HepG2 (cell line): ENCODE data around the gene PIGO. TPM values are rescaled to one million over a fixed set of nuclear protein-coding genes. Genes with fewer than 3 reads are reported as not detected.

ENCODE experiments used
- BRCA1 ChIP-seq: sonication (generic); formaldehyde crosslinking; IDR thresholded peaks from 2 replicates; pipeline ENCODE4 v1.4.0; 2020; ENCODE audit warnings: missing genetic modification reagents
- CC2D1A ChIP-seq: sonication (generic); formaldehyde crosslinking; IDR thresholded peaks from 2 replicates; pipeline ENCODE4 v1.8.1; 2023; ENCODE audit warnings: mild to moderate bottlenecking, missing genetic modification reagents
- DZIP1 ChIP-seq: sonication (generic); formaldehyde crosslinking; IDR thresholded peaks from 2 replicates; pipeline ENCODE4 v1.5.0; 2020; ENCODE audit warnings: mild to moderate bottlenecking, missing genetic modification reagents
- ETS1 ChIP-seq: sonication (generic); formaldehyde crosslinking; IDR thresholded peaks from 2 replicates; pipeline ENCODE4 v1.4.0; 2020; ENCODE audit warnings: missing genetic modification reagents
- HCFC1 ChIP-seq: fragments of 150-350 bp; IDR thresholded peaks from 2 replicates; pipeline ENCODE4 v1.6.1; 2014; ENCODE audit warnings: low read depth, low read length
- HDAC6 ChIP-seq: fragments of 200-600 bp; sonication (generic); IDR thresholded peaks from 2 replicates; pipeline ENCODE4 v1.7.0; 2017; ENCODE audit warnings: mild to moderate bottlenecking, antibody characterized with exemption, low read length, low read depth
- LRRFIP1 ChIP-seq: sonication (generic); formaldehyde crosslinking; conservative IDR thresholded peaks from 2 replicates; pipeline ENCODE4 v1.4.0; 2020; ENCODE audit warnings: missing genetic modification reagents
- MED13 ChIP-seq: sonication (generic); formaldehyde crosslinking; IDR thresholded peaks from 2 replicates; pipeline ENCODE4 v1.5.0; 2020; ENCODE audit warnings: missing genetic modification reagents
- MTERF4 ChIP-seq: sonication (generic); formaldehyde crosslinking; IDR thresholded peaks from 2 replicates; pipeline ENCODE4 v1.8.0; 2023; ENCODE audit warnings: mild to moderate bottlenecking, missing genetic modification reagents
- NFATC3 ChIP-seq: sonication (generic); formaldehyde crosslinking; IDR thresholded peaks from 2 replicates; pipeline ENCODE4 v1.5.1; 2020; ENCODE audit warnings: mild to moderate bottlenecking, missing genetic modification reagents
- NKX3-1 ChIP-seq: sonication (generic); formaldehyde crosslinking; IDR thresholded peaks from 2 replicates; pipeline ENCODE4 v1.5.0; 2020; ENCODE audit warnings: missing genetic modification reagents
- NRL ChIP-seq: sonication (generic); formaldehyde crosslinking; IDR thresholded peaks from 2 replicates; pipeline ENCODE4 v1.5.0; 2020; ENCODE audit warnings: missing genetic modification reagents, mild to moderate bottlenecking, moderate library complexity, borderline replicate concordance
- PRMT3 ChIP-seq: sonication (generic); formaldehyde crosslinking; IDR thresholded peaks from 2 replicates; pipeline ENCODE4 v1.8.1; 2022; ENCODE audit warnings: low read depth, mild to moderate bottlenecking, moderate library complexity, missing genetic modification reagents, borderline replicate concordance
- SMAD9 ChIP-seq: sonication (generic); formaldehyde crosslinking; IDR thresholded peaks from 2 replicates; pipeline ENCODE4 v1.5.1; 2020; ENCODE audit warnings: mild to moderate bottlenecking, missing genetic modification reagents
- TBX2 ChIP-seq: sonication (generic); formaldehyde crosslinking; IDR thresholded peaks from 2 replicates; pipeline ENCODE4 v1.5.0; 2020; ENCODE audit warnings: missing genetic modification reagents, mild to moderate bottlenecking, borderline replicate concordance
- ZNF256 ChIP-seq: sonication (generic); formaldehyde crosslinking; conservative IDR thresholded peaks from 2 replicates; pipeline ENCODE4 v1.4.0; 2020; ENCODE audit warnings: missing genetic modification reagents
- ZNF564 ChIP-seq: sonication (generic); formaldehyde crosslinking; IDR thresholded peaks from 2 replicates; pipeline ENCODE4 v1.8.1; 2023; ENCODE audit warnings: mild to moderate bottlenecking, missing genetic modification reagents
- ZNF567 ChIP-seq: sonication (generic); formaldehyde crosslinking; IDR thresholded peaks from 2 replicates; pipeline ENCODE4 v1.8.1; 2023; ENCODE audit warnings: mild to moderate bottlenecking, missing genetic modification reagents, borderline replicate concordance
- ZNF740 ChIP-seq: sonication (generic); formaldehyde crosslinking; IDR thresholded peaks from 2 replicates; pipeline ENCODE4 v1.4.0; 2020; ENCODE audit warnings: missing genetic modification reagents
- ZNF891 ChIP-seq: sonication (generic); formaldehyde crosslinking; IDR thresholded peaks from 2 replicates; pipeline ENCODE4 v1.5.0; 2020; ENCODE audit warnings: mild to moderate bottlenecking, missing genetic modification reagents
- ZSCAN12 ChIP-seq: sonication (generic); formaldehyde crosslinking; IDR thresholded peaks from 2 replicates; pipeline ENCODE4 v1.9.0; 2021; ENCODE audit warnings: mild to moderate bottlenecking, missing genetic modification reagents
- polyA plus RNA-seq, 8 experiments: library from polyadenylated mRNA; depleted of rRNA in 3 of 8; stranded (reverse) in 7 of 8; unstranded in 1 of 8; fragments of >200 nt; fragmentation: Illumina TruSeq in 4 of 8; extraction: Trizol in 4 of 8; gene quantifications; 2 replicates each; pipeline versions ENCODE4 v1.2.1 to v1.2.3, GENCODE V29; 2011 to 2016; ENCODE audit warnings: low read depth in 4 of 8, missing spikeins in 1 of 8, mixed read lengths in 1 of 8; ENCODE audit not compliant: insufficient read depth in 1 of 8
- total RNA-seq, 5 experiments: library from RNA; depleted of rRNA; stranded (reverse); fragments of >200 nt; fragmentation: Illumina TruSeq; extraction: Trizol; gene quantifications; 2 replicates each; pipeline ENCODE4 v1.2.3, GENCODE V29; 2016; ENCODE audit warnings: low read depth in 1 of 5

PIGO gene
- total and polyA plus RNA-seq, 2 of the 13 experiments (the other 11 are each of a cell fraction or from before 2014, with no cell fraction given): 20.5 to 26.2 TPM

- TF ChIP-seq HCFC1 (peak; percentile 40; the same call in 1 of the 2 replicates), MED13 (CRISPR knock-in tag) (0 out of 2 replicates have a peak, but pooled peaks have one; percentile 41), MTERF4 (CRISPR knock-in tag) (no peak), ETS1 (CRISPR knock-in tag) (no peak), ZSCAN12 (CRISPR knock-in tag) (no peak), ZNF567 (0 out of 2 replicates have a peak, but pooled peaks have one; percentile 10), PRMT3 (CRISPR knock-in tag) (no peak), BRCA1 (no peak), ZNF740 (0 out of 2 replicates have a peak, but pooled peaks have one; percentile 65), NRL (CRISPR knock-in tag) (peak; percentile 73; the same call in 1 of the 2 replicates), ZNF256 (CRISPR knock-in tag) (no peak), NFATC3 (CRISPR knock-in tag) (no peak), DZIP1 (no peak), HDAC6 (no peak), ZNF564 (CRISPR knock-in tag) (peak; percentile 88), SMAD9 (CRISPR knock-in tag) (no peak), CC2D1A (CRISPR knock-in tag) (no peak), LRRFIP1 (CRISPR knock-in tag) (no peak), ZNF891 (CRISPR knock-in tag) (peak; percentile 77), NKX3-1 (CRISPR knock-in tag) (peak; percentile 15; the same call in 1 of the 2 replicates), TBX2 (peak; percentile 91)
These were observed at the start of gene PIGO (continued) for GRCh38 chr9:35096035-35096849.
